Measurements from ENCODE around the gene AMY1B.
"Not testable (repeated sequence)": the region's sequence is repeated elsewhere in the genome, so short reads cannot be mapped to it uniquely, and the experiment has no call there.

AMY1B gene

GRCh38 chr1:103696110-103696509 lies at the start of gene AMY1B:
AMY1B (minus strand) TSS chr1:103696210; CDS start chr1:103695639, 571 bp downstream.
- not testable (repeated sequence) for H3K4me3 Mint-ChIP-seq; ATAC-seq; H3K4me1 Mint-ChIP-seq; H3K9me3 Mint-ChIP-seq; H3K27ac Mint-ChIP-seq; H3K36me3 Mint-ChIP-seq; DNase-seq (ENCODE audit: low spot score in 2 of 2)

- H3K4me1 Mint-ChIP-seq; ATAC-seq; H3K27ac Mint-ChIP-seq; DNase-seq (ENCODE audit: low spot score in 2 of 2); H3K9me3 Mint-ChIP-seq; H3K36me3 Mint-ChIP-seq; H3K4me3 Mint-ChIP-seq: not testable (repeated sequence)
Measured at GRCh38 chr1:103745040-103745439, 49.0 kb upstream of the AMY1B start.

GRCh38 chr1:103744449-103744848 lies 48.4 kb upstream of the AMY1B start:
- not testable (repeated sequence) for DNase-seq (ENCODE audit: low spot score in 2 of 2); H3K4me1 Mint-ChIP-seq; H3K27ac Mint-ChIP-seq; H3K9me3 Mint-ChIP-seq; H3K4me3 Mint-ChIP-seq; ATAC-seq; H3K36me3 Mint-ChIP-seq

- not testable (repeated sequence) for ATAC-seq, H3K4me1 Mint-ChIP-seq, H3K27ac Mint-ChIP-seq
Measured at GRCh38 chr1:103738031-103738430, 42.0 kb upstream of the AMY1B start.

GRCh38 chr1:103735334-103735733 lies 39.3 kb upstream of the AMY1B start:
- not testable (repeated sequence) for H3K36me3 Mint-ChIP-seq; ATAC-seq; H3K4me3 Mint-ChIP-seq; H3K9me3 Mint-ChIP-seq; DNase-seq (ENCODE audit: low spot score in 2 of 2); H3K27ac Mint-ChIP-seq; H3K4me1 Mint-ChIP-seq

More at GRCh38 chr1:103738031-103738430, 42.0 kb upstream of the AMY1B start:
- H3K4me3 Mint-ChIP-seq; H3K9me3 Mint-ChIP-seq; DNase-seq (ENCODE audit: low spot score in 2 of 2); H3K36me3 Mint-ChIP-seq: not testable (repeated sequence)

- H3K27ac Mint-ChIP-seq; DNase-seq (ENCODE audit: low spot score in 2 of 2); H3K4me1 Mint-ChIP-seq; H3K36me3 Mint-ChIP-seq; H3K9me3 Mint-ChIP-seq; H3K4me3 Mint-ChIP-seq; ATAC-seq: not testable (repeated sequence)
Measured at GRCh38 chr1:103721473-103721872, 25.5 kb upstream of the AMY1B start.

- not testable (repeated sequence) for H3K4me1 Mint-ChIP-seq, H3K27ac Mint-ChIP-seq, ATAC-seq, H3K4me3 Mint-ChIP-seq, H3K36me3 Mint-ChIP-seq, H3K9me3 Mint-ChIP-seq
- peak in 1 of 2 donors; percentile 0 for DNase-seq (ENCODE audit: low spot score in 2 of 2)
Measured at GRCh38 chr1:103717404-103717803, 21.4 kb upstream of the AMY1B start.

GRCh38 chr1:103710381-103710780 lies 14.4 kb upstream of the AMY1B start:
- not testable (repeated sequence) for ATAC-seq; H3K9me3 Mint-ChIP-seq; H3K4me1 Mint-ChIP-seq; H3K4me3 Mint-ChIP-seq; H3K27ac Mint-ChIP-seq; H3K36me3 Mint-ChIP-seq; DNase-seq (ENCODE audit: low spot score in 2 of 2)

GRCh38 chr1:103707670-103708069 lies 11.7 kb upstream of the AMY1B start:
- H3K9me3 Mint-ChIP-seq; H3K27ac Mint-ChIP-seq; H3K36me3 Mint-ChIP-seq; DNase-seq (ENCODE audit: low spot score in 2 of 2); H3K4me1 Mint-ChIP-seq; ATAC-seq; H3K4me3 Mint-ChIP-seq: not testable (repeated sequence)

GRCh38 chr1:103701256-103701655 lies 5.2 kb upstream of the AMY1B start:
- not testable (repeated sequence) for H3K9me3 Mint-ChIP-seq; H3K36me3 Mint-ChIP-seq; ATAC-seq; H3K4me1 Mint-ChIP-seq; H3K27ac Mint-ChIP-seq; DNase-seq (ENCODE audit: low spot score in 2 of 2); H3K4me3 Mint-ChIP-seq

GRCh38 chr1:103700669-103701068 lies 4.7 kb upstream of the AMY1B start:
- H3K36me3 Mint-ChIP-seq; H3K4me1 Mint-ChIP-seq; DNase-seq (ENCODE audit: low spot score in 2 of 2); ATAC-seq; H3K27ac Mint-ChIP-seq; H3K4me3 Mint-ChIP-seq; H3K9me3 Mint-ChIP-seq: not testable (repeated sequence)

GRCh38 chr1:103697430-103697829 lies 1.4 kb upstream of the AMY1B start:
- H3K9me3 Mint-ChIP-seq, result not testable (repeated sequence)

GRCh38 chr1:103676335-103676734 lies 19.7 kb downstream of the AMY1B start:
- H3K9me3 Mint-ChIP-seq; H3K27ac Mint-ChIP-seq; DNase-seq (ENCODE audit: low spot score in 2 of 2); ATAC-seq; H3K4me3 Mint-ChIP-seq; H3K36me3 Mint-ChIP-seq; H3K4me1 Mint-ChIP-seq: not testable (repeated sequence)

More at GRCh38 chr1:103697430-103697829, 1.4 kb upstream of the AMY1B start:
- not testable (repeated sequence) for DNase-seq (ENCODE audit: low spot score in 2 of 2); H3K36me3 Mint-ChIP-seq; H3K4me3 Mint-ChIP-seq; H3K4me1 Mint-ChIP-seq; ATAC-seq; H3K27ac Mint-ChIP-seq

- not testable (repeated sequence) for H3K27ac Mint-ChIP-seq; H3K36me3 Mint-ChIP-seq; DNase-seq (ENCODE audit: low spot score in 2 of 2); H3K9me3 Mint-ChIP-seq; H3K4me3 Mint-ChIP-seq; ATAC-seq; H3K4me1 Mint-ChIP-seq
Measured at GRCh38 chr1:103655460-103655859, 40.5 kb downstream of the AMY1B start, which contains the start of gene AMY1A. AMY1A (plus strand) TSS chr1:103655760; CDS start chr1:103656331, 571 bp downstream.

GRCh38 chr1:103654133-103654532 lies 41.9 kb downstream of the AMY1B start:
- ATAC-seq, result peak; percentile 6
- not testable (repeated sequence) for DNase-seq (ENCODE audit: low spot score in 2 of 2); H3K4me1 Mint-ChIP-seq; H3K27ac Mint-ChIP-seq; H3K4me3 Mint-ChIP-seq; H3K36me3 Mint-ChIP-seq; H3K9me3 Mint-ChIP-seq

- not testable (repeated sequence) for H3K9me3 Mint-ChIP-seq; H3K27ac Mint-ChIP-seq; H3K4me3 Mint-ChIP-seq; H3K36me3 Mint-ChIP-seq; DNase-seq (ENCODE audit: low spot score in 2 of 2); H3K4me1 Mint-ChIP-seq
- peak; percentile 17 for ATAC-seq
Measured at GRCh38 chr1:103650889-103651288, 45.1 kb downstream of the AMY1B start.

- H3K4me1 Mint-ChIP-seq; DNase-seq (ENCODE audit: low spot score in 2 of 2); H3K4me3 Mint-ChIP-seq; H3K9me3 Mint-ChIP-seq; H3K27ac Mint-ChIP-seq; H3K36me3 Mint-ChIP-seq; ATAC-seq: not testable (repeated sequence)
Measured at GRCh38 chr1:103650305-103650704, 45.7 kb downstream of the AMY1B start.

Data from stimulated activated effector memory CD8-positive, alpha-beta T cell treated with anti-CD3 and anti-CD28 coated beads, Interleukin-12 subunit alpha, Interleukin-12 subunit beta, amount 100 ng/mL, for 72 hours (primary cell).